Raji (cell line): Measurements from ENCODE around the gene TIMM17A.

Experiments used
- POLR2A ChIP-seq: IDR thresholded peaks from 2 replicates; pipeline ENCODE4 v1.6.1; 2011; ENCODE audit warnings: low read depth, low read length, control low read depth; ENCODE audit not compliant: insufficient read depth

TIMM17A gene

DNA sequence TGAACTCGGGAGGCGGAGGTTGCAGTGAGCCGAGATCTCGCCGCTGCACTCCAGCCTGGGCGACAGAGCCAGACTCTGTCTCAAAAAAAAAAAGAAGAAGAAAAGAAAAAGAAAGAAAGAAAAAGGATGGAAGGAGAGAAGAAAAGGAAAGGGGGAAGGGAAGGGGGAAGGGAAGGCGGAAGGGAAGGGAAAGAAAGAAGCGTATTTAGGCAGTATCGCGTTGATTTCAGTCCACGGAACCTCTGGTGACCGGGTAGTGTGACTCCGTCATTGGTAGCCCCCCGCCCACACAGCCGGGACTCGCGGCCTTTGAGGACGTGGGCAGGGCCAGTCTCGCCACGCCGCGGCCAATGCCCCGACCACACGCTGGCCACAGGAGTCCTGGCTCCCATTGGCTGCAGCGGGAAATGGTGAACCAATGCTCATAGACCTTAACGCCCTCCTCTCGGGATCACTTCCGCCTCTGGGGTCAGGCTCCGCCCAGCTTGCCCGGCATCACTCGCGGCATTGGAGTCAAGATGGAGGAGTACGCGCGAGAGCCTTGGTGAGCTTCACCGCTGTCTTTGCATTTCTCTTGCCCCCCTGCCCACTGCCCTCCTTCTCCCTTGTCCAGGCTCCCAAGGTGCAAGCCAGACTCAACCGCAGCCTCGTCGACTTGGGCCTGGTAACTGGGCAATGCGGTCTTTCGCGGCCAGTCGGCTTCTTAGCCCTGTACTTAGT lies at the start of gene TIMM17A:
Gene TIMM17A, plus strand, starts transcription at position 495 of the 720 bp plus-strand sequence. Its CDS starts 24 bp downstream, at position 519.
- TF ChIP-seq POLR2A: peak; percentile 99

GRCh38 chr1:201906336-201906735 lies 49.0 kb upstream of the TIMM17A start:
- no peak for TF ChIP-seq POLR2A

DNA sequence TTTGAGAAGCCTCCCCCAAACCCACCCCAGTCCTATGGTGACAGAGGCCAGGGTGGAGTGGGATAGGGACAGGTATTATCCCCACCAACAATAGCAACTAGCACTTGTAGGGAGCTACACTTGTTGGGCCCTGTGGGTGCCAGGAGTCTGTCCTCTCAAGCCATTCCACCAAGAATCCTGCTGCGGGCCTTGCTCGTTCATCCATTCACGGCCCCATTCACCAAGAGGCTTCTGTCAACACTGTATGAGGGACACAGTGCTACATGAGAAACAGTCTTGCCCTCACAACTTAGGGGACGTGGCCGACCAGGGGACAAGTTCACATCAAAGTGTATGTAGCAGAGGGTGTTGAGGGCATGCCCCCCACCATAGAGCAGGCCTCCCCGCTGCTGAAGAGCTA lies 47.7 kb upstream of the TIMM17A start:
- no peak for TF ChIP-seq POLR2A

DNA sequence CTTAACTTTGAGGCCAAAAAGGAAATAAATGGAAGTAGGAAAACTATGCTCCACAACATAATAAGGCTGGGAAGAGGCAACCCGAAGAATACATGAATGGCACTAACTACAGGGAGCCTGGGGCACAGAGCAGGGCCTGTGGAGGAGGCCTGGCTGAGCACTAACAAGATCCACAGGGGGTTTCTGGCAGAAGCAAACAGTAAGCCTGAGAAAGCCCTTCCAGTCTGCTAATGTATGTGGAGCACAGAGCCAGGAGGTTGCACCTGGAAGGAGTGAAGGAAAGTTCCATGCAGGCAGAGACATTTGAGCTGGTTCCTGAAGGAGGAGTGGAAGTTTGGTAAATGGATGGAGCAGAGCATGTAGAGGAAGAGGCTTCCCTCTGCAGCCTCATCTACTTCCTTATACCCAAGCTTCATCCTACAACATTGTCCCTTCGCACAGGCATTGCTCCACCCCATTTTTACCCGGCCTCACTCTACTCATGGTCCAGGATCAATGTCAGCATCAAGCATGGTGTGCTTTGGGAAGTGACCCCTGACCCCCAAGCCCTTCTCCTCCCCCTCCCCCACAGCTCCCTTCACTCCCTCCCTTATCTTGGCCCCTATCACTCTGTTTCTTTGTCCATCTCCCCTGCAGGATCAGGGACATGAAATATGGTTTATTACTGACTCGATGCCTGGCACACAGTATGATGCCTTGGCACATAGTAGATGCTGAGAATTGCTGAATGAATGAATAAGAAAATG lies 43.3 kb upstream of the TIMM17A start:
- no peak for TF ChIP-seq POLR2A

GRCh38 chr1:201912832-201913231 lies 42.5 kb upstream of the TIMM17A start:
- TF ChIP-seq POLR2A: no peak

- TF ChIP-seq POLR2A: no peak
Observed at GRCh38 chr1:201914456-201915235, 40.7 kb upstream of the TIMM17A start.

DNA sequence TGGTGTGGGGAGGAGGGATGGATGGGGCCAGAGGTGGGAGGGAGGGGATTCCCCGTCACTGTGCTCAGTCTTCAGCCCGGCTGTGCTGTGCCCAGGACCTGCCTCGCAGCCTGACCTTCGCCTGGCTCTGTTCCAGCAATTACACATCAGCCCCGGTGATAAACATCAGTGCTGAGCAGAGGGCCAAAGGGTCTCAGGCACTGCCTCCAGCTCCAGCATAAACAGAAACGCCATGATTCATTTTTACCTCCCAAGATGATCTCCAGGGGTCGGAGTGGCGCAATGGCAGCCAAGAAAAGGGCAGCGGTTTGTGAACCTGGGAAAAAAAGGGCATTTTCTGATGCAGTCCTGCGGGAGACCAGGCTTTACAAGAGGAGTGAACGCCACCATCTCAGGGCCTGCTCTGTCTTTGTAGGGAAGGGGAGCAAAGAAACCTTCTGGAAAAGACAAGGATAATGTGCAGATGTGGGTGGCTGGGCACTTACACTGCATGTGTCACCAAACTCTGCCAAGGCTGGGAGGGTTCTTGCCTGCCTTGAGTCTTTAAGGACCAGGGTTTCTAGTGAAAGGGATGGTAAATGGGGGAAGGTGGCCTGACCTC lies 38.6 kb upstream of the TIMM17A start:
- no peak for TF ChIP-seq POLR2A

DNA sequence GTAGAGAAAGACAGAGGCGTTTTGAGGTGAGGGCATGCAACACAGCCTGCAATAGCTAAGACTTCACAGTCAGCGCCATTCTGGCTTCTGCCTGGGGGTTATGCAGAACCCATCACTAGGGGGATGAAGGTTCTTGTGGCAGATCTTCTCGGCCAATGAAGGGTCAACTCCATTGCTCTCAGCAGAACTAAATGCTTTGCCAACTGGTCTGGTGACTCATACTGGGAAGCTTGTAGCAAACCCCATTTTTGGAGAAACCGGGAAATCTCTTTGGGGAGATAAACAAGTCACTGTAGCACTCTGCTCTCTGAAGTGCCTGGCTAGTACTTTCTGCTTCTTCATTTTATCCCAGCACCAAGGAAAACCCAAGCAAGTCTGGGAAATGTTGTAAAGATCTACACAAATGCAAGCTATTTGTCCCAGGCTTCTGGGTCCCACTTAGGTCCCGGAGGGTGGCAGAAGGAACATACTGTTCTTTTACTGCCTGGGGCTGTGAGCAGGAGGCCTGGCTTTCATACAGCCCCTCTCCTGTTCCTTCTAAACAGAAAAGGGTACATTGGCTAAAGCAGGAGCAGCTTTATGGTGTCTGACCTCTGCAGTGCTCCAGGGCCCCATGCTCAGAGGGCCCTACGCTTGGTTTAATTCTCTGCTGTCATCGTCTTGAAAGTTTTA lies 37.8 kb upstream of the TIMM17A start:
- no peak for TF ChIP-seq POLR2A

- TF ChIP-seq POLR2A: no peak
Observed at GRCh38 chr1:201918343-201918742, 37.0 kb upstream of the TIMM17A start.

GRCh38 chr1:201921952-201922558 lies 33.2 kb upstream of the TIMM17A start:
- no peak for TF ChIP-seq POLR2A

- TF ChIP-seq POLR2A: no peak
Observed at GRCh38 chr1:201925301-201925567, 30.1 kb upstream of the TIMM17A start.

GRCh38 chr1:201925981-201926645 lies 29.2 kb upstream of the TIMM17A start:
- TF ChIP-seq POLR2A: no peak

DNA sequence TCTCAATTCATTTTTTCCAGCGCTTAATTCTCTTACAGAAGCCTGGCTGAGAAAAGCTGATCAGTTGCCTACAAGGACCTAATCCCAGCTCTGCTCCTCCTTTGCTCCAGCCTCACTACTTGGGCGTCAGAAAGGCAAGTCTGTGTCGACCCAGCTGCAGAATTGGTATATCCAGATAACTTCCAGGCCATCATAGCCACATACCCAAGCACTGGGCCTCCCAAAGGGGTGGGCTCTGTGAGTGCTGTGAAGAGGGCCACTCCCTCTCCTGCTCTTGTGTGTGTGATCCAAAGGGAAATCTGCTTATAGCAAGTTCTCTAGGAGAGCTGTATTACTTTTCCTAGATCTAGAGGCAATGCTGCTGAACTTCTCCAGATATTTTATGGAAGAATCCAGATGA lies 27.0 kb upstream of the TIMM17A start:
- no peak for TF ChIP-seq POLR2A

GRCh38 chr1:201930137-201930536 lies 25.2 kb upstream of the TIMM17A start:
- no peak for TF ChIP-seq POLR2A
